HEK293 (cell line): ENCODE results near the gene MTOR.

Source experiments
- CTCF ChIA-PET: fragments of 350-600 bp; formaldehyde crosslinking; extraction: SDS; loops from one replicate; lab custom pipeline; 2021; ENCODE audit warnings: antibody characterized with exemption; lab: Yijun Ruan, JAX
- POLR2A ChIA-PET: fragments of 300-600 bp; formaldehyde crosslinking; extraction: SDS; loops from one replicate; lab custom pipeline; 2020; ENCODE audit warnings: antibody characterized with exemption, inconsistent platforms; lab: Yijun Ruan, JAX
- H3K27ac ChIP-seq: fragments of 200-500 bp; sonication (Bioruptor generic); 2 replicates; pipeline ENCODE4 v1.5.1; 2014; ENCODE audit warnings: low read depth, low read length, control low read depth, inconsistent platforms; ENCODE audit errors: extremely low read depth
- H3K36me3 ChIP-seq, 2 experiments: fragments of 200-500 bp in 1 of 2; sonication (Bioruptor generic) in 1 of 2; 1 replicate in 1 of 2; 2 replicates in 1 of 2; pipeline ENCODE4 v1.5.1; 2014 to 2017; ENCODE audit warnings: inconsistent platforms in 2 of 2, low read length in 2 of 2; ENCODE audit not compliant: control insufficient read depth in 2 of 2, insufficient read depth in 1 of 2
- H3K4me1 ChIP-seq: fragments of 200-500 bp; sonication (Bioruptor generic); 2 replicates; pipeline ENCODE4 v1.5.1; 2014; ENCODE audit warnings: mild to moderate bottlenecking, low read length, inconsistent platforms; ENCODE audit not compliant: control insufficient read depth, insufficient read depth
- H3K4me3 ChIP-seq: 2 replicates; pipeline ENCODE4 v1.5.1; 2011; ENCODE audit warnings: low read depth, mild to moderate bottlenecking, control low read depth, low read length, moderate library complexity
- H3K9me3 ChIP-seq: fragments of 200-500 bp; sonication (Bioruptor generic); 2 replicates; pipeline ENCODE4 v1.5.1; 2014; ENCODE audit warnings: low read depth, low read length, inconsistent platforms; ENCODE audit not compliant: control insufficient read depth, insufficient read depth
- SCRT2 ChIP-seq: fragments of 450-650 bp; formaldehyde crosslinking; IDR thresholded peaks from 2 replicates; pipeline ENCODE4 v1.5.1; 2016; ENCODE audit warnings: missing biosample characterization, missing genetic modification characterization
- SP2 ChIP-seq: fragments of 450-650 bp; formaldehyde crosslinking; IDR thresholded peaks from 2 replicates; pipeline ENCODE4 v1.5.1; 2016; ENCODE audit warnings: missing biosample characterization, missing genetic modification characterization
- ZBTB1 ChIP-seq: fragments of 450-650 bp; formaldehyde crosslinking; IDR thresholded peaks from 2 replicates; pipeline ENCODE4 v1.5.1; 2016; ENCODE audit warnings: missing biosample characterization, missing genetic modification characterization
- ZNF354C ChIP-seq: fragments of 450-650 bp; formaldehyde crosslinking; IDR thresholded peaks from 2 replicates; pipeline ENCODE4 v1.5.1; 2016; ENCODE audit warnings: missing biosample characterization, missing genetic modification characterization, low read depth, borderline replicate concordance
- ZNF37A ChIP-seq: fragments of 450-650 bp; IDR thresholded peaks from 2 replicates; pipeline ENCODE4 v1.5.1; 2018; ENCODE audit warnings: missing biosample characterization, missing genetic modification characterization
- ZNF549 ChIP-seq: fragments of 450-650 bp; IDR thresholded peaks from 2 replicates; pipeline ENCODE4 v1.5.1; 2018; ENCODE audit warnings: missing biosample characterization, missing genetic modification characterization, mild to moderate bottlenecking, inconsistent platforms, moderate library complexity
- ZNF624 ChIP-seq: fragments of 450-650 bp; formaldehyde crosslinking; IDR thresholded peaks from 2 replicates; pipeline ENCODE4 v1.5.1; 2017; ENCODE audit warnings: missing biosample characterization, missing genetic modification characterization
- ZNF785 ChIP-seq: fragments of 450-650 bp; formaldehyde crosslinking; IDR thresholded peaks from 2 replicates; pipeline ENCODE4 v1.5.1; 2016; ENCODE audit warnings: missing biosample characterization, missing genetic modification characterization
- ZSCAN23 ChIP-seq: fragments of 450-650 bp; formaldehyde crosslinking; IDR thresholded peaks from 2 replicates; pipeline ENCODE4 v1.5.1; 2016; ENCODE audit warnings: missing biosample characterization, missing genetic modification characterization
- TF ChIP-seq, protein P1 (sequence below): fragments of 450-650 bp; IDR thresholded peaks from 2 replicates; pipeline ENCODE4 v1.5.1; 2018; ENCODE audit warnings: missing biosample characterization, mild to moderate bottlenecking, missing genetic modification characterization
- TF ChIP-seq, protein P2 (sequence below): fragments of 450-650 bp; formaldehyde crosslinking; IDR thresholded peaks from 2 replicates; pipeline ENCODE4 v1.5.0; 2017; ENCODE audit warnings: missing biosample characterization, missing genetic modification characterization, borderline replicate concordance
- TF ChIP-seq, protein P3 (sequence below): fragments of 450-650 bp; formaldehyde crosslinking; conservative IDR thresholded peaks from 2 replicates; pipeline ENCODE4 v1.5.1; 2016; ENCODE audit warnings: low read depth, missing biosample characterization, missing genetic modification characterization
- TF ChIP-seq, protein P4 (sequence below): fragments of 450-650 bp; formaldehyde crosslinking; optimal IDR thresholded peaks from 2 replicates; pipeline ENCODE3; 2016; ENCODE audit warnings: missing biosample characterization, mild to moderate bottlenecking, missing genetic modification characterization
- TF ChIP-seq, protein P5 (sequence below): fragments of 450-650 bp; formaldehyde crosslinking; IDR thresholded peaks from 2 replicates; pipeline ENCODE4 v1.5.1; 2017; ENCODE audit warnings: missing biosample characterization, mild to moderate bottlenecking, missing genetic modification characterization, moderate library complexity
- TF ChIP-seq, protein P6 (sequence below): fragments of 450-650 bp; formaldehyde crosslinking; IDR thresholded peaks from 2 replicates; pipeline ENCODE4 v1.5.1; 2016; ENCODE audit warnings: missing biosample characterization, missing genetic modification characterization

MTOR gene

DNA sequence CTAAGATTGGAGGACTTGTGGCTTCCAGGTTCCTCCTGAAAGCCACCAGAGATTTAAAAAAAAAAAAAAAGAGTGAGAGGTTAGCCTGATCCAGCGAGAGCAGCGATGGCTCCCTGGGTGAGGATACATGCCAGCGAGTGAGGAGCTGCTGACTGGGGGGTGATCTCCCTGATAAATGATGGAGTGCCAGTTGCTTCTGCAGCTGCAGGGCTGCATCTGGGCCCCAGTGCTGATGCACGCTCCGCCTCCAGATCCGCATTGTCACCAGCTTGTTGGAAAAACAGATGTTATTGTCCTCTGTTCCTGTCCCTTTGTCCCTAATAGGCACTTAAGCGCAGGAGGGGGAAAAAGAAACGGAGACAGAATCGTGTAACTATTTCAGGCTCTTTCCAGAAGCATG is 39.2 kb upstream of the MTOR start:
- no peak overlapping the region for H3K27ac ChIP-seq
- H3K36me3 ChIP-seq = no peaks in the 10 kb centered on the region
- POLR2A ChIA-PET = no interaction called here
- CTCF ChIA-PET = interaction anchor here (1.0 kb wide), 1 partner anchor 343 kb away, joined by 3 read pairs; no protein-coding TSS in a partner anchor
- no peaks in the 10 kb centered on the region for H3K9me3 ChIP-seq
- H3K4me3 ChIP-seq = no peak overlapping the region
- TF ChIP-seq, protein P1, sequence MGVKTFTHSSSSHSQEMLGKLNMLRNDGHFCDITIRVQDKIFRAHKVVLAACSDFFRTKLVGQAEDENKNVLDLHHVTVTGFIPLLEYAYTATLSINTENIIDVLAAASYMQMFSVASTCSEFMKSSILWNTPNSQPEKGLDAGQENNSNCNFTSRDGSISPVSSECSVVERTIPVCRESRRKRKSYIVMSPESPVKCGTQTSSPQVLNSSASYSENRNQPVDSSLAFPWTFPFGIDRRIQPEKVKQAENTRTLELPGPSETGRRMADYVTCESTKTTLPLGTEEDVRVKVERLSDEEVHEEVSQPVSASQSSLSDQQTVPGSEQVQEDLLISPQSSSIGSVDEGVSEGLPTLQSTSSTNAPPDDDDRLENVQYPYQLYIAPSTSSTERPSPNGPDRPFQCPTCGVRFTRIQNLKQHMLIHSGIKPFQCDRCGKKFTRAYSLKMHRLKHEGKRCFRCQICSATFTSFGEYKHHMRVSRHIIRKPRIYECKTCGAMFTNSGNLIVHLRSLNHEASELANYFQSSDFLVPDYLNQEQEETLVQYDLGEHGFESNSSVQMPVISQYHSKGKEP (tag by site-specific recombination) = no peak
- TF ChIP-seq, protein P2, sequence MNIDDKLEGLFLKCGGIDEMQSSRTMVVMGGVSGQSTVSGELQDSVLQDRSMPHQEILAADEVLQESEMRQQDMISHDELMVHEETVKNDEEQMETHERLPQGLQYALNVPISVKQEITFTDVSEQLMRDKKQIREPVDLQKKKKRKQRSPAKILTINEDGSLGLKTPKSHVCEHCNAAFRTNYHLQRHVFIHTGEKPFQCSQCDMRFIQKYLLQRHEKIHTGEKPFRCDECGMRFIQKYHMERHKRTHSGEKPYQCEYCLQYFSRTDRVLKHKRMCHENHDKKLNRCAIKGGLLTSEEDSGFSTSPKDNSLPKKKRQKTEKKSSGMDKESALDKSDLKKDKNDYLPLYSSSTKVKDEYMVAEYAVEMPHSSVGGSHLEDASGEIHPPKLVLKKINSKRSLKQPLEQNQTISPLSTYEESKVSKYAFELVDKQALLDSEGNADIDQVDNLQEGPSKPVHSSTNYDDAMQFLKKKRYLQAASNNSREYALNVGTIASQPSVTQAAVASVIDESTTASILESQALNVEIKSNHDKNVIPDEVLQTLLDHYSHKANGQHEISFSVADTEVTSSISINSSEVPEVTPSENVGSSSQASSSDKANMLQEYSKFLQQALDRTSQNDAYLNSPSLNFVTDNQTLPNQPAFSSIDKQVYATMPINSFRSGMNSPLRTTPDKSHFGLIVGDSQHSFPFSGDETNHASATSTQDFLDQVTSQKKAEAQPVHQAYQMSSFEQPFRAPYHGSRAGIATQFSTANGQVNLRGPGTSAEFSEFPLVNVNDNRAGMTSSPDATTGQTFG (tag by site-specific recombination) = no peak
- TF ChIP-seq ZNF785 (tag by site-specific recombination) = no peak
- TF ChIP-seq, protein P3, sequence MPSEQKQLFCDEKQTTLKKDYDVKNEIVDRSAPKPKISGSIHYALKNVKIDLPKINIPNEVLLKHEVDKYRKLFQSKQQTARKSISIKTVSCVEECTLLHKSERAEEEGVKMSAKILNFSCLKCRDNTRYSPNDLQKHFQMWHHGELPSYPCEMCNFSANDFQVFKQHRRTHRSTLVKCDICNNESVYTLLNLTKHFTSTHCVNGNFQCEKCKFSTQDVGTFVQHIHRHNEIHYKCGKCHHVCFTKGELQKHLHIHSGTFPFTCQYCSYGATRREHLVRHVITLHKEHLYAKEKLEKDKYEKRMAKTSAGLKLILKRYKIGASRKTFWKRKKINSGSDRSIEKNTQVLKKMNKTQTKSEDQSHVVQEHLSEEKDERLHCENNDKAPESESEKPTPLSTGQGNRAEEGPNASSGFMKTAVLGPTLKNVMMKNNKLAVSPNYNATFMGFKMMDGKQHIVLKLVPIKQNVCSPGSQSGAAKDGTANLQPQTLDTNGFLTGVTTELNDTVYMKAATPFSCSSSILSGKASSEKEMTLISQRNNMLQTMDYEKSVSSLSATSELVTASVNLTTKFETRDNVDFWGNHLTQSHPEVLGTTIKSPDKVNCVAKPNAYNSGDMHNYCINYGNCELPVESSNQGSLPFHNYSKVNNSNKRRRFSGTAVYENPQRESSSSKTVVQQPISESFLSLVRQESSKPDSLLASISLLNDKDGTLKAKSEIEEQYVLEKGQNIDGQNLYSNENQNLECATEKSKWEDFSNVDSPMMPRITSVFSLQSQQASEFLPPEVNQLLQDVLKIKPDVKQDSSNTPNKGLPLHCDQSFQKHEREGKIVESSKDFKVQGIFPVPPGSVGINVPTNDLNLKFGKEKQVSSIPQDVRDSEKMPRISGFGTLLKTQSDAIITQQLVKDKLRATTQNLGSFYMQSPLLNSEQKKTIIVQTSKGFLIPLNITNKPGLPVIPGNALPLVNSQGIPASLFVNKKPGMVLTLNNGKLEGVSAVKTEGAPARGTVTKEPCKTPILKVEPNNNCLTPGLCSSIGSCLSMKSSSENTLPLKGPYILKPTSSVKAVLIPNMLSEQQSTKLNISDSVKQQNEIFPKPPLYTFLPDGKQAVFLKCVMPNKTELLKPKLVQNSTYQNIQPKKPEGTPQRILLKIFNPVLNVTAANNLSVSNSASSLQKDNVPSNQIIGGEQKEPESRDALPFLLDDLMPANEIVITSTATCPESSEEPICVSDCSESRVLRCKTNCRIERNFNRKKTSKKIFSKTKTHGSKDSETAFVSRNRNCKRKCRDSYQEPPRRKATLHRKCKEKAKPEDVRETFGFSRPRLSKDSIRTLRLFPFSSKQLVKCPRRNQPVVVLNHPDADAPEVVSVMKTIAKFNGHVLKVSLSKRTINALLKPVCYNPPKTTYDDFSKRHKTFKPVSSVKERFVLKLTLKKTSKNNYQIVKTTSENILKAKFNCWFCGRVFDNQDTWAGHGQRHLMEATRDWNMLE = no peak
- no peak for TF ChIP-seq SCRT2
- TF ChIP-seq, protein P4, sequence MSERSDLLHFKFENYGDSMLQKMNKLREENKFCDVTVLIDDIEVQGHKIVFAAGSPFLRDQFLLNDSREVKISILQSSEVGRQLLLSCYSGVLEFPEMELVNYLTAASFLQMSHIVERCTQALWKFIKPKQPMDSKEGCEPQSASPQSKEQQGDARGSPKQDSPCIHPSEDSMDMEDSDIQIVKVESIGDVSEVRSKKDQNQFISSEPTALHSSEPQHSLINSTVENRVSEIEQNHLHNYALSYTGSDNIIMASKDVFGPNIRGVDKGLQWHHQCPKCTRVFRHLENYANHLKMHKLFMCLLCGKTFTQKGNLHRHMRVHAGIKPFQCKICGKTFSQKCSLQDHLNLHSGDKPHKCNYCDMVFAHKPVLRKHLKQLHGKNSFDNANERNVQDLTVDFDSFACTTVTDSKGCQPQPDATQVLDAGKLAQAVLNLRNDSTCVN (tag by site-specific recombination) = no peak
- TF ChIP-seq, protein P5, sequence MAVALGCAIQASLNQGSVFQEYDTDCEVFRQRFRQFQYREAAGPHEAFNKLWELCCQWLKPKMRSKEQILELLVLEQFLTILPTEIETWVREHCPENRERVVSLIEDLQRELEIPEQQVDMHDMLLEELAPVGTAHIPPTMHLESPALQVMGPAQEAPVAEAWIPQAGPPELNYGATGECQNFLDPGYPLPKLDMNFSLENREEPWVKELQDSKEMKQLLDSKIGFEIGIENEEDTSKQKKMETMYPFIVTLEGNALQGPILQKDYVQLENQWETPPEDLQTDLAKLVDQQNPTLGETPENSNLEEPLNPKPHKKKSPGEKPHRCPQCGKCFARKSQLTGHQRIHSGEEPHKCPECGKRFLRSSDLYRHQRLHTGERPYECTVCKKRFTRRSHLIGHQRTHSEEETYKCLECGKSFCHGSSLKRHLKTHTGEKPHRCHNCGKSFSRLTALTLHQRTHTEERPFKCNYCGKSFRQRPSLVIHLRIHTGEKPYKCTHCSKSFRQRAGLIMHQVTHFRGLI (tag by site-specific recombination) = no peak
- no peak for TF ChIP-seq SP2 (tag by site-specific recombination)
- no peaks in the 10 kb centered on the region for H3K4me1 ChIP-seq

DNA sequence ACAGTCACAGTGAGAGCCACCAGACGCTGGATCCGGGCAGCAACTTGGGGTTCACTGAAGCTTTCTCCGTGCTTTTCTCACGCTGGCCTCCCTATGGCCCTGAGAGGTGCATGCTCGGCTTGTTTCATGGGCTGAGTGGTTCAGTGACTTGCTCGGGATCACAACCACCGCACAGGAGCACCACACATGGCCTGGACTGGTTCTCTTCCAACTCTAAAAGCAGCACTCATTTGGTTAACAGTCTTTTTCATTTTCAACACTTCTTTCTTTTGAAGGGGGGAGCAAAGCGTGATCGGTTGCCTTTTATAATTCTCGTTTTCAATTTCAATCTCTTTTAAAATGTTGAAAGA is 36.8 kb upstream of the MTOR start:
- no peaks in the 10 kb centered on the region for H3K4me1 ChIP-seq
- no peaks in the 10 kb centered on the region for H3K9me3 ChIP-seq
- no peak overlapping the region for H3K4me3 ChIP-seq
- H3K27ac ChIP-seq = no peak overlapping the region
- ChIA-PET POLR2A (no interaction called here), CTCF (no interaction called here)
- H3K36me3 ChIP-seq = peaks cover 0 to 22% of the 10 kb centered on the region in 2 experiments; a peak in 1 of 3 replicates
- no peak for TF ChIP-seq ZBTB1 (tag by site-specific recombination)
- no peak for TF ChIP-seq ZNF549 (tag by site-specific recombination)
- no peak for TF ChIP-seq ZSCAN23 (tag by site-specific recombination)
- no peak for TF ChIP-seq ZNF624 (tag by site-specific recombination)
- TF ChIP-seq, protein P5 (tag by site-specific recombination) = no peak
- TF ChIP-seq ZNF37A (tag by site-specific recombination) = no peak
- TF ChIP-seq, protein P6, sequence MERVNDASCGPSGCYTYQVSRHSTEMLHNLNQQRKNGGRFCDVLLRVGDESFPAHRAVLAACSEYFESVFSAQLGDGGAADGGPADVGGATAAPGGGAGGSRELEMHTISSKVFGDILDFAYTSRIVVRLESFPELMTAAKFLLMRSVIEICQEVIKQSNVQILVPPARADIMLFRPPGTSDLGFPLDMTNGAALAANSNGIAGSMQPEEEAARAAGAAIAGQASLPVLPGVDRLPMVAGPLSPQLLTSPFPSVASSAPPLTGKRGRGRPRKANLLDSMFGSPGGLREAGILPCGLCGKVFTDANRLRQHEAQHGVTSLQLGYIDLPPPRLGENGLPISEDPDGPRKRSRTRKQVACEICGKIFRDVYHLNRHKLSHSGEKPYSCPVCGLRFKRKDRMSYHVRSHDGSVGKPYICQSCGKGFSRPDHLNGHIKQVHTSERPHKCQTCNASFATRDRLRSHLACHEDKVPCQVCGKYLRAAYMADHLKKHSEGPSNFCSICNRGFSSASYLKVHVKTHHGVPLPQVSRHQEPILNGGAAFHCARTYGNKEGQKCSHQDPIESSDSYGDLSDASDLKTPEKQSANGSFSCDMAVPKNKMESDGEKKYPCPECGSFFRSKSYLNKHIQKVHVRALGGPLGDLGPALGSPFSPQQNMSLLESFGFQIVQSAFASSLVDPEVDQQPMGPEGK (tag by site-specific recombination) = no peak
- TF ChIP-seq ZNF354C = no peak
